CD4-positive, alpha-beta T cell treated with Interleukin-15 for 1 hour (primary cell): ENCODE measurements around the gene R3HDM4.
"Not testable (repeated sequence)": the region's sequence is repeated elsewhere in the genome, so short reads cannot be mapped to it uniquely, and the experiment has no call there.

Experiments used
- DNase-seq: peaks from one replicate; pipeline ENCODE4 v3.0.0-alpha.2; 2020

Gene R3HDM4

DNA sequence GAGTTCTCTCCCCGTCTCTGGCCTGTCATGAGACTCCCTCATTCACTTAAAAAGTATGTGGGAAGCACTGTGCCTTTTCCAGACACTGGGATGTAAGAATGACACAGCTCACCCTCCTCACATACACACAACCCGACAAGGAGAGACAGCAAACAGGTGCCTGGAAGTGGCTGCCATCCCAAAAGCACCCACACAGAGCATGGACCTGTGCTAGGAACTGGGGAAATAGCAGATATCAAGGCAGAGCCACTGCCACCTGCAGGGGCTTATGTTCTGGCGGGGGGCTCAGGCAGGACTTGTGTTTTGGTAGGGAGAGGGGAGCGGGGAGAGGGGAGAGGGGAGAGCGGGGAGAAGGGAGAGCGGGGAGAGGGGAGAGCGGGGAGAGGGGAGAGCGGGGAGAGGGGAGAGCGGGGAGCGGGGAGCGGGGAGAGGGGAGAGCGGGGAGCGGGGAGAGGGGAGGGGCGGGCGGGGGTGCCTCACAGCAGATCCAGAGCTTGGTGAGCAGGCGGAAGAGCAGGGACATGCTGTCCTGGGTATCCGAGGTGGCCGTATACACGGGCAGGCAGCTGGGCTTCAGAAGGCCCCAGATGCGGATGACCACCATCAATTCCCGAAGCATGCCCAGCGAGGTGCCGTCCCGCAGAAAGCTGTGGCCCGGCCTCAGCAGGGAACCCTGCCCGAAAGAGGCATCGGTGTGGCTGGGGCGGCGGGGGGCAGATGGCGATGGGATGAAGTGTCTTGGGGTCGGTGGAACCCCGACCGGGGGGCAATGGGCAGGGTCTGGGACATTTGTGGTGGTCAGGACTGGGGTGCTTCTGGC lies 41.4 kb downstream of the R3HDM4 start:
- no peak for DNase-seq

- no peak for DNase-seq
Measured at GRCh38 chr19:870963-871401, 42.0 kb downstream of the R3HDM4 start.

DNA sequence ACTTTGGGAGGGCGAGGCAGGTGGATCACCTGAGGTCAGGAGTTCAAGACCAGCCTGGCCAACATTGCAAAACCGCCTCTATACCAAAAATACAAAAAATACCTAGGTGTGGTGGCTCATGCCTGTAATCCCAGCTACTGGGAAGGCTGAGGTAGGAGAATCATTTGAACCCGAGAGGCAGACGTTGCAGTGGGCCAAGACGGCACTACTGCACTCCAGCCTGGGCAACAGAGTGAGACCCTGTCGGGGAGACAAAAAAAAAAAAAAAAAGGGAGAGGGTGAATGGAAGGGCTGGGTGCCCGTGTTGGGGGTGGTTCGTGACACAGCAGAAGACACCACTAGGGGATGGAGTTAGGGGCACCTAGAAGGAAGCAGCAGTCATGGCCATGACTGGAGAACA lies 42.7 kb downstream of the R3HDM4 start:
- no peak for DNase-seq

- no peak for DNase-seq
Measured at GRCh38 chr19:869245-870177, 43.5 kb downstream of the R3HDM4 start.

DNA sequence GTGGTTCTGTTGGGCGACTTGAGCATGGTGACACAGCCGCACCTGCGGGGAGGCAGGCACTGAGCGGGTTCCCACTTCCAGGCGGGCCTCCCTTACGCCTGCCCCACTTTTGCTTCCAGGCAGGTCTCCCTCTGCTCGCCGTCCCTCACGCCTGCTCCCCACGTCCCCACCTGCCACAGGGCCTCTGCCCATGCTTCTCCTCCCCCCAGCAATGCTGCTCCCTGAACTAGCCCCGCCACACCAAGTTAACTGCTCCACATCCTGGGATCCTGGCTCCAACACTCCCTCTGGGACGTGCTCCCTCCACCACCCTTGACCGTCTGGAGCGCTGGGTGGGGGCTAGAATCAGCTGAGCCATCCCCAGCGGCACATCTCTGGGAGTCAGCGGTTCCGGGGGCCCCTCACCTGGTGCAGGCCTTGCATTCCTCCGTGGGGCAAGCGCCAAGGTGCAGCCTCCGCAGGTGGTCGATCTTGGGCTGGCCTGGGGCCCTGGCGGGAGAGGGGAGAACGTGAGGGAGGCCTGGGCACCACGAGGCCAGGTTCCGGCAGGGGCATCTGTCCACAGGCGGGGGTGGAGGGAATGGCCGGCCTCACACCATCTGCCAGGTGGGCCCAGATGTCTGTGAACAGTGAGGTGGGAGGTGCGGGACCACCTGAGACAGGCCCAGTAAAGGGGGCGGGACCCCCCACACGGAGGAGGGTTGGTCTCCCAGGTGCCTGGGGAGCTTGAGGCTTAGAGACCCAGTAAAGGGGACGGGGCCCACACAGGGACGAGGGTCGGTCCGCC lies 44.4 kb downstream of the R3HDM4 start:
- DNase-seq = no peak

- DNase-seq = no peak
Measured at GRCh38 chr19:867855-868457, 45.1 kb downstream of the R3HDM4 start.

- DNase-seq = no peak
Measured at GRCh38 chr19:867301-867793, 45.7 kb downstream of the R3HDM4 start.

DNA sequence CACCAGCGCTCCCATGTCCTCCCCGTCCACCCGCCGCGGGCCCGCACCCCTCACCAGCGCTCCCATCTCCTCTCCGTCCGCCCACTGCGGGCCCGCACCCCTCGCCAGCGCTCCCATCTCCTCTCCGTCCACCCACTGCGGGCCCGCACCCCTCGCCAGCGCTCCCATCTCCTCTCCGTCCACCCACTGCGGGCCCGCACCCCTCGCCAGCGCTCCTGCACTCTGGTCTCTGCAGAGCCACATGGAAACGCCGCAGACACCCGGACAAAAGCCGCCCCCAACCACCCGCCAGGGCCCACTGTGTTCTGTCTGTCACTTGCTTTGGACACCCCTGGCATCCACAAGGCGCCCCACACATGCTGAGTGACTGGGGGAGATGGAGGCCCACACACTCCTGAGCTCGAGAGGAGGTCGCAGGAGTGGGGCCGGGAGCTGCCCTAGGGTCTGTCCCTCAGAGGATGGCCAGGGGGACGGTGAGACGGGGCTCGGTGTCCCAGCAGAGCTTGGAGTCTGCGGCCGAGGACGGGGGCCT lies 46.2 kb downstream of the R3HDM4 start:
- no peak for DNase-seq

GRCh38 chr19:863315-863620 lies 49.8 kb downstream of the R3HDM4 start:
- no peak for DNase-seq

DNA sequence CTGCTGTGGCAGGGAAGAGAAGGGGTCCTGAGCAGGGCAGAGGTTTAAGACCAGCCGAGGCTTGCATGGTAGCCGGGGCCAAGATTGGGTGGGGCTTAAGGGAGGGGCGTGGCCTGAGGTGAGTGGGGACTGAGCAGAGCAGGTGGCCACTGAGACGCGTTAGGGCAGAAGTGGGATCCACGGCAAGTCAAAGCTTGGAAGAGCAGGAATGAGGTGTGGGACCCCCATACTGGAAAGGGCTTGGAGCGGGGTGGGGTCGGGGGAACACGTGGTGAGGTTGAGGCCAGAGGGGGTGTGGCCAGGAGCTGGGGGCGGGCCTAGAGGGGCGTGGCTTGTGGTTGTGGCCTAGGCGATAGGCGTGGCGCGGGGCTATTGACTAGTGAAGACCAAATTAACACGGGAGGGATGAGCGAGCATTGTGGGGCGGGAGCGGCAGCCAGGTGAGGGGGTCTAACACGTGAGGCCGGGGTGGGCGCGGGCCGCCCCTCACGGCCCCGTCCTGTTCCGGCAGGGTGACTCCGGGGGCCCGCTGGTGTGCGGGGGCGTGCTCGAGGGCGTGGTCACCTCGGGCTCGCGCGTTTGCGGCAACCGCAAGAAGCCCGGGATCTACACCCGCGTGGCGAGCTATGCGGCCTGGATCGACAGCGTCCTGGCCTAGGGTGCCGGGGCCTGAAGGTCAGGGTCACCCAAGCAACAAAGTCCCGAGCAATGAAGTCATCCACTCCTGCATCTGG lies 50.3 kb downstream of the R3HDM4 start:
- peak; percentile 81 for DNase-seq

DNA sequence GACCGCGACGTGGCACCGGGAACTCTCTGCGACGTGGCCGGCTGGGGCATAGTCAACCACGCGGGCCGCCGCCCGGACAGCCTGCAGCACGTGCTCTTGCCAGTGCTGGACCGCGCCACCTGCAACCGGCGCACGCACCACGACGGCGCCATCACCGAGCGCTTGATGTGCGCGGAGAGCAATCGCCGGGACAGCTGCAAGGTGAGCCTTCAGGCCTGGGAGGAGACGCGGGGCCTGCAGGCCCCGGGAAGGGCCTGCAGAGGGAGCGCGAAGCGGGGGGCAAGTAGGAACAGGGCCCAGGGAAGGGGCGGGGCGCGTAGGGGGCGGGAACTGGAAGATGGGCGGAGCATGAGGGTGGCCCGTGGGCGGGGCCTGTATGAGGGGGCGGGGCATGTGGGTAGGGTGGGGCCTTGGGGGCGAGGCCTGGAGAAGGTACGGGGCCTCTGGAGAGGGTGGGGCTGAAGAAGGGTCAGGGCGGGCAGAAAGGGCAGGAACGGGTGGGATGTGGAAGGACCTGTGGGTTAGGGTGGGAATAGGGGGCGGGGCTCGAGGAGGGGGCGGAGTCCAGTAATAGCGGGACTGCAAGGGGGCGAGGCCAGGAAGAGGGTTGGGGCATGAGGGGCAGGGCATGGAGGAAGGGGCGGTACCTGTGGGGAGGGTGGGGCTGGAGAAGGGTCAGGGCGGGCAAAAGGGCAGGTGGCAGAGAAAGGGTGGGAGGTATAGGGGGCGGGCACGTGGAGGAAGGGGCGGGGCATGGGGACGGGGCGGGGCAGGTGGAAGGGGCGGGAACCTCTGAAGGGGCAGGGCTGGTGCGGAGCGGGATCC lies 51.1 kb downstream of the R3HDM4 start:
- peak; percentile 77 for DNase-seq

GRCh38 chr19:861141-861755 lies 51.8 kb downstream of the R3HDM4 start:
- DNase-seq = no peak

DNA sequence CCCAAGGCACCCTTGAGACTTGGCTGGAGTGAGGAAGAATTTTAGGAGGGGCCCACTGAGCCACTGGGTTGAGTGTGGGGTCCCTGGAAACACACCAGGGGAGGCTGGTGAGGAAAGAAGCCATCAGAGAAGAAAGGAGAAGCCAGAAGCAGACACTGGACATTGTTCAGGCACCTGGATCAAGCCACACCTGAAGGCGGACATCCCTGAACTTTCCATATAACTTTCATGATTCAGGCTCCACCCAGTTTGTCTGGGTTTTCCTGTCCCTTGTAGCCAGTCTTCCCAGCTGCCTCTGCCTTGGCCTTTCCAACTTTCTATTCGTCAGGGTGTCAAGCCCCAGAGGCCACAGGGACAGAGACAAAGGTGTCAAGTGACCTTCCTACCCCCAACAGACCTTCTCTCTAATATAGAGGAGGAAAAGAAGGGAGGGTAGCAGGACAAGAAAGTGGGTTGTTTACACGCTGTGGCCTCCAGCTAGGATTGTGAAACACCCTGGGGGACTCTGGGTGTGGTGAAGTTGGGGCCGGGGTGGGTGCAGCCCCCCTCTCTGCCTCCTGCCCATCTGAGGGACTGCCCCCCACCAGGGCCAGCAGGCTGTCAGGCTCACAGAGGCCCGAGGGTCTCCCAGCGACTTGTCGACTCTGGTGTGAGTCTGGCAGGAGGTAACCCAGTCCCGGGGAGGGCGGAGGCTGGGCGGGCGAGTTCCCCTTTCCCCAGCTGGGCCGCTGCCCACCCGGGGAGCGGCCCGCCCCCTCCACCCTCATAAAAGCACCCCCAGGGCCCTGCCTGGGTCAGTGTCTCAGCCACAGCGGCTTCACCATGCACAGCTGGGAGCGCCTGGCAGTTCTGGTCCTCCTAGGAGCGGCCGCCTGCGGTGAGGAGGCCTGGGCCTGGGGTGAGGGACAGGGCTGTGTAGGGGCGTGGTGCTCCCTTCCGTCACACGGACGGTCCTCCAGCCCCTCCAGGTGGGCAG lies 53.9 kb downstream of the R3HDM4 start, which contains the start of gene CFD:
TSS of gene CFD (plus strand) at position 797 of the 976 bp plus-strand sequence. CDS start at position 823, 26 bp downstream.
- DNase-seq = peak; percentile 59

- no peak for DNase-seq
Measured at GRCh38 chr19:858284-858683, 54.7 kb downstream of the R3HDM4 start.

- DNase-seq = no peak
Measured at GRCh38 chr19:855566-856120, 57.4 kb downstream of the R3HDM4 start.

- DNase-seq = no peak
Measured at GRCh38 chr19:855142-855541, 57.9 kb downstream of the R3HDM4 start.

DNA sequence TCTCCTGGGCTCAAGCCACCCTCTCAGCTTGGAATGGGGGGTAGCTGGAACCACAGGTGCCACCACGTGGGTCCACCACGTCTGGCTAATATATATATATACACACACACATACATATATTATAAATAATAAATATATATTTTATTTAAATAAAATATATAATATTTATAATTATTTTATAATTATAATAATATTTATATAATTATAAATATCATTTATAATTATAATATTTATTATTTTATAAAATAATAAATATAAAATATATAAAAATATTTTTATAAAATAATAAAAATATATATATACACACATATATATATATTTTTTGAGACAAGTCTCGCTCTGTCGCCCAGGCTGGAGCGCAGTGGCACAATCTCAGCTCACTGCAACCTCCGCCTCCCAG lies 58.5 kb downstream of the R3HDM4 start:
- no peak for DNase-seq

DNA sequence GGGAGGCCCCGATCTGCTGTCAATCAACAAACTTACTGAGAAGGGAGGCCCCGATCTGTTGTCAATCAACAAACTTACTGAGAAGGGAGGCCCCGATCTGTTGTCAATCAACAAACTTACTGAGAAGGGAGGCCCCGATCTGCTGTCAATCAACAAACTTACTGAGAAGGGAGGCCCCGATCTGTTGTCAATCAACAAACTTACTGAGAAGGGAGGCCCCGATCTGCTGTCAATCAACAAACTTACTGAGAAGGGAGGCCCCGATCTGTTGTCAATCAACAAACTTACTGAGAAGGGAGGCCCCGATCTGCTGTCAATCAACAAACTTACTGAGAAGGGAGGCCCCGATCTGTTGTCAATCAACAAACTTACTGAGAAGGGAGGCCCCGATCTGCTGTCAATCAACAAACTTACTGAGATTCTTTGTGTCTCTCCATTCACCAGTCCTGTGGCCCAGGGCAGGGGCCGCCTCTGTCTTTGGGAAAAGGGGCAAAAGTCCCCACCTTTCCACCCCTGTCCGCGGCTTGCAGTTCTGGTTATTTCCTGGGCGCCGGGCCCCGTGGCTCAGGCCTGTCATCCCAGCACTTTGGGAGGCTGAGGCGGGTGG lies 59.3 kb downstream of the R3HDM4 start:
- not testable (repeated sequence) for DNase-seq
